DND-41 (cell line): ENCODE results near the gene IL1RAP.

ENCODE experiments used
- EZH2 ChIP-seq: IDR thresholded peaks from 3 replicates; pipeline ENCODE4 v1.6.1; 2012; ENCODE audit warnings: borderline replicate concordance, low read depth, mild to moderate bottlenecking, moderate library complexity, low read length, inconsistent platforms; ENCODE audit not compliant: severe bottlenecking
- TF ChIP-seq, protein P1 (sequence below): IDR thresholded peaks from 2 replicates; pipeline ENCODE4 v1.5.1; 2012; ENCODE audit warnings: borderline replicate concordance, low read length, moderate library complexity, mild to moderate bottlenecking; ENCODE audit not compliant: poor library complexity, severe bottlenecking; ENCODE audit errors: extremely low read depth

DNA sequence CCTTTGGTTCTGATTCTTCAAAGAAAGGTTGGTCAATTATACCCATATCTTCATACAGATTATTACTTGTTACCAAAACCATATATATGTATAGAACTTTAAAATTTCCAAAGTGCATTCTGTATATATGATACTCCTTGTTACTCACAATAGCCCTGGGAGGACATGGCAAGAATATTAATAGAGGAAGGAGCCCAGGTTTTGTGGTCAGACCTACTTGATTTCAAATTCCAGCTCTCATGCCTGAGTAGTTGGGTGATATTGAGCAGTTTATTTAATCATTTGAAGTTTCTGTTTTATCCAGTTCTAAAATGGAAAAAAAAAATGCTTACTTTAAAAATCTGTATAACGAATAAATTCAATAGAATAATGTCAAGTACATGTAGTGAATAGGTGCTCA lies 2.5 kb downstream of the IL1RAP start:
- TF ChIP-seq, protein P1, sequence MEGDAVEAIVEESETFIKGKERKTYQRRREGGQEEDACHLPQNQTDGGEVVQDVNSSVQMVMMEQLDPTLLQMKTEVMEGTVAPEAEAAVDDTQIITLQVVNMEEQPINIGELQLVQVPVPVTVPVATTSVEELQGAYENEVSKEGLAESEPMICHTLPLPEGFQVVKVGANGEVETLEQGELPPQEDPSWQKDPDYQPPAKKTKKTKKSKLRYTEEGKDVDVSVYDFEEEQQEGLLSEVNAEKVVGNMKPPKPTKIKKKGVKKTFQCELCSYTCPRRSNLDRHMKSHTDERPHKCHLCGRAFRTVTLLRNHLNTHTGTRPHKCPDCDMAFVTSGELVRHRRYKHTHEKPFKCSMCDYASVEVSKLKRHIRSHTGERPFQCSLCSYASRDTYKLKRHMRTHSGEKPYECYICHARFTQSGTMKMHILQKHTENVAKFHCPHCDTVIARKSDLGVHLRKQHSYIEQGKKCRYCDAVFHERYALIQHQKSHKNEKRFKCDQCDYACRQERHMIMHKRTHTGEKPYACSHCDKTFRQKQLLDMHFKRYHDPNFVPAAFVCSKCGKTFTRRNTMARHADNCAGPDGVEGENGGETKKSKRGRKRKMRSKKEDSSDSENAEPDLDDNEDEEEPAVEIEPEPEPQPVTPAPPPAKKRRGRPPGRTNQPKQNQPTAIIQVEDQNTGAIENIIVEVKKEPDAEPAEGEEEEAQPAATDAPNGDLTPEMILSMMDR, result no peak
- TF ChIP-seq EZH2, result no peak
